GM18951 (cell line): ENCODE data around the gene ZNF385B.

ENCODE experiments used
- POLR2A ChIP-seq: IDR thresholded peaks from 4 replicates; pipeline ENCODE4 v1.6.1; 2011; ENCODE audit warnings: mild to moderate bottlenecking; ENCODE audit not compliant: insufficient read length, insufficient read depth; ENCODE audit errors: extremely low read depth
- in situ Hi-C: fragments of 300-500 bp; cut with MboI; formaldehyde crosslinking; loops from one replicate; pipeline ENCODE4 v1.12.0; 2022; ENCODE audit warnings: low sequenced_read_pairs, mixed read lengths, inconsistent platforms; ENCODE audit not compliant: unreplicated experiment

Gene ZNF385B

GRCh38 chr2:179513181-179513580, 348.2 kb downstream of the ZNF385B start:
- in situ Hi-C loops = no loop called here
- TF ChIP-seq POLR2A = no peak

GRCh38 chr2:179512281-179513035, 349.0 kb downstream of the ZNF385B start:
- in situ Hi-C loops = no loop called here
- TF ChIP-seq POLR2A = no peak

DNA sequence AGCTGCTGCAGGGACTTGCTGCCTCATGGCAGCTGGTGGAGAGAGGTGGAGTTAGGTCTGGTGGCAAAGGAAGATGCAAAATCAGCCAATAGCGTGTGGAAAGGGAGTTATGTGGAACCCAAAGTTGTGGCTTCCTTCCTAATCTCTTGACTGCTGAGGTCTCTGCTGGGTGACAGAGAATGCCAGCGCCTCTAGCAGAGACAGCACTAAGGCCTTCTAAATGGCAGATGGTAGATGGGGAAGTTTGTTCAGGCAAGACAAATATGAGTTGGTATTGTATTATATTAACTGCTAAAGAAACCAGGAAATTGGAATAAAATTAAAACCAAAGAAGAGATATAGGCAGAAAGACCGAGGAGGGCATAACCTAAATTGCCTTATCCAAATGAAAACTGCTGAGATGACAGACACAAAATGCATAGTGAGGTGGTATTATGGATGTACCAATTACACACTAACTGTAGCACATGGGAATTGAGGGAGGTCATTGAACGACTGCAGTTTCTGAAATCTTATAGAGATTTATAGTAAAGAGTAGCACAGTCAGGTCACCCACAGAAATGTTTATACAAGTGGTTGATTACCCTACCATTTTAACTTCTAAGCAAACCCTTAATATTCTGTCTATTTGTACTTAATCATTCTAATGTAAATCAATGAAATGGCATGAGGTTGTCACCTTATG, 350.2 kb downstream of the ZNF385B start:
- in situ Hi-C loops = no loop called here
- TF ChIP-seq POLR2A = no peak

- in situ Hi-C loops = no loop called here
- TF ChIP-seq POLR2A = no peak
Observed at GRCh38 chr2:179495315-179495714, 366.1 kb downstream of the ZNF385B start.

- in situ Hi-C loops = no loop called here
- no peak for TF ChIP-seq POLR2A
Observed at GRCh38 chr2:179488563-179488962, 372.8 kb downstream of the ZNF385B start.

GRCh38 chr2:179487010-179487731, 374.2 kb downstream of the ZNF385B start:
- in situ Hi-C loops = no loop called here
- TF ChIP-seq POLR2A = no peak

DNA sequence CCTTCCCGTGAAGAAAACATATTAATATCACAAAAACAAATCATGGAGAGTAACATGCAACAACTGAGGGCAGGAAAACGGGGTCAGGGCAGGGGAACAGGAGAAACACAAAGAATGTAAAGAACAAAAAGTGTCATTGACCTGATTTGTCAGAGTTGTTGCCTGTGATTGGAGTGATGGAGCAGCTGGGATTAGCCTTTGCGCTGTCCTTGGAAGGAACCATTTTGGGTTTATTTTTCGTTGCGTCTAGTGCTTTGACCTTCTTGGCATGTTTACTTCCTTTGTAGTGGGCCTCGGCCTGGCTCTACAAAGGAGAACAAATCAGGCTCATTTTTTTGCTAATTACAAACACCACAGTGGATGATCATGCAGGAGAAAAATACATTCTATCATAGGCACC, 378.3 kb downstream of the ZNF385B start:
- in situ Hi-C loops = no loop called here

GRCh38 chr2:179479947-179480346, 381.5 kb downstream of the ZNF385B start:
- in situ Hi-C loops = no loop called here
- TF ChIP-seq POLR2A = no peak

More for the DNA sequence above, 378.3 kb downstream of the ZNF385B start:
- TF ChIP-seq POLR2A = no peak

DNA sequence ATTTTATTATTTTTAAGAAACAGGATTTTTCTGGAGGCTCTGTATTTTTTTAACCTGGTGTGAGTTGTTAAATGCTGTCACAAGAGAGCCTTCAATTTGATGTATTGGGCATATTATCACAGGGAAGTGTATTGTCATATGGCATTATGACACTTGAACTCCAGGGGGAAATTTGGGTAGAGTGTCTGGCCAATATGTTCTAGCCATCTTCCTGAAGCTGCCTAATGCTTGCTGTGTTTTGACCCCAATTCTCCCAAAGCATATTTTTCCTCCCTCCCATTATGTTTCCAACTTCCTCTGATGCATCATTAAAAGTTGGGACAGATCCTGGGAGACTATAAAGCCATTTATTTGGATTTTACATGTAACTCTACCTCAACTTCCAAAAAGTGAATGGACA, 382.6 kb downstream of the ZNF385B start:
- in situ Hi-C loops = no loop called here
- TF ChIP-seq POLR2A = no peak

DNA sequence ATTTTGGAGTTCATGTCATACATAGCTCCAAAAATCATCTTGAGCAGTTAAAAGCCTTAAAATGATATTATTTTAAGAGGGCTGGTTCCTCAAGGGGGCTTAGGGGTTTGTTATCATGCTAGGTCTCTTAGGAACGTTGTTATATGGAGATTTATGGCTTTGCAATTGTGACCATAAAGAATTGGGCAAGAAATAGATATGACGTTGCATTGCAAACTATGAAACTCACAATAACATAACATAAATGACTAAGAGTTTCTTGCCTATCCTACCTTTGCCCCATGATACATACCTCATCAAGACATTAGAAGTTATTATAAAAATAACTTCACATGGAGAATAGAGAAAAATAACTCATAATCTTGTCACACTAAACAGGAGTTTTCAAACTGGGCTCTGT, 390.4 kb downstream of the ZNF385B start:
- in situ Hi-C loops = no loop called here
- no peak for TF ChIP-seq POLR2A

DNA sequence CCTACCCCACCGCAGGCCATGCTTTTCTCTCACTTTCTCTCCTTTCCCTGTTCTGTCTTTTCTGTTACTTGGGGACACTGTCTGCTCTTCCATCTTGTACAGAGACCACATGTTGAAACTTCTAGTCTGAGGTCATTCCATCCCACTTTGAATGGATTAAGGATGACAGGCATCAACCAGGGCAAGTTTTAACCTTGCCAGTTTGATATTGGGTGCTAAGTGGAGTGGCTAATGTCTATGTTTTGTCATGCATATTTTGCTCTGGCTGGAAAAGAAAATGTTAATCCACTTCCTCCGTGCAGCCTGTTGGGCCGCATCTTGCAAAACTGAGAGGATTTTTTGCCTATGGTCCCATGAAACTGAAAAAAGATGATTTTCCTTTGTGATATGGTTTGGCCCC, 391.3 kb downstream of the ZNF385B start:
- in situ Hi-C loops = no loop called here
- no peak for TF ChIP-seq POLR2A

DNA sequence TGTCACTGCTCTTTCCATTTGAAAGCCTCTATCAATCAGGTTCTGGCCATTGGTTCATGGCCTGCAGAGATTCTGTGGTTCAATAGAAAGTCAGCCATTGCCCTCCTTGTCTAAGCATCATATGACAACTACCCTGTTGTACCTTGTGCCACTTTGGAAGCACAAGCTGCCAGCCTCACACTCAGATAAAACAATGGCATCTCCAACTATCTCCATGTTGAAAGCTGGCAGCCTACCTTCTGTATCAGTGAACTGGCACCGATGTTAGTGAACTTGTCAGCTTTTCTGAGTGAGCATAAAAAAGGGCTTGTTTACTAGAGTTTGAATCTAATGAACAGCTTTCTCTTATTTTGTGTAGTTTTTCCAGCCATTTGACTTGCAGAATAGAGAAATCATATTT, 393.5 kb downstream of the ZNF385B start:
- in situ Hi-C loops = no loop called here
- no peak for TF ChIP-seq POLR2A

DNA sequence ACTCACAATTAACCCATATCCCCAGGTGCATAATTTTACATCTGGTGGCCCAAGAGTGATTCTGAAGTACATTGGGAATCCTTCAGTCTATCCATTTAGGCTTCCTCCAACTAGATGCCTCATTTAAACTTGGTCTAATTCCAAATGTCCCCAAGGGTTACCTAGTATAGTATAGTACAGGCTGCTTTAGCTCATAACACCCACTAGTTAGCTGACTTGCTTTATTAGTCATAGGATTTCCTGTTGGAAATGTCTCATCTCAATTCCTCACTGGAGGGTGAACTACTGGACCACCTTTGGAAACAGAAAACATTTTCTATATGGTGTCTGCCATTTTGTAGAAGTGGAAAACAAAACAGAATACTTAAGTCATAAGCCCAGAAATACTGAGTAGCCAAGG, 394.3 kb downstream of the ZNF385B start:
- TF ChIP-seq POLR2A = no peak
- in situ Hi-C loops = no loop called here
